Measurements from ENCODE around the gene EPC2. TPM values are rescaled to one million over a fixed set of nuclear protein-coding genes. Genes with fewer than 3 reads are reported as not detected.

EPC2 gene
- total and polyA plus RNA-seq, 10 of the 15 experiments (the other 5 are each of a cell fraction or from before 2014, with no cell fraction given): 2.0 to 16.5 (median 10.8) TPM

- H2AFZ ChIP-seq (ENCODE audit: control insufficient read depth, low read depth, low read length): no peak overlapping the region
- no peak for FAIRE-seq
- H3K27ac ChIP-seq (ENCODE audit: control insufficient read depth, insufficient read depth): no peak overlapping the region
- ChIA-PET RAD21 (ENCODE audit: unreplicated experiment) (no interaction called here), CTCF (no interaction called here), POLR2A (no interaction called here), SMC1A (ENCODE audit: uncharacterized antibody, unreplicated experiment) (interaction anchor here (1.6 kb wide), 1 partner anchor 44 kb away, joined by 6 read pairs; no protein-coding TSS in a partner anchor)
- 30% methylated on average over 4 of the region's 4 CpGs for WGBS (ENCODE audit: insufficient coverage, insufficient replicate concordance, low lambda C conversion rate, missing lambda C conversion rate)
- no peak for DNase-seq (ENCODE audit: low read depth, low spot score)
- no peaks in the 10 kb centered on the region for H4K20me1 ChIP-seq (ENCODE audit: control insufficient read depth, insufficient read depth)
- H3K4me2 ChIP-seq (ENCODE audit: control insufficient read depth, insufficient read depth): no peak overlapping the region
- H3K79me2 ChIP-seq (ENCODE audit: control insufficient read depth, insufficient read depth, low read length): no peaks in the 10 kb centered on the region
- intact Hi-C loops (cut with micrococcal nuclease; ENCODE audit: unreplicated experiment): no loop called here
- H3K4me3 ChIP-seq: no peak overlapping the region
- no TSS peak for BruUV-seq (replicated peaks)
- in situ Hi-C loops (cut with MboI): no loop called here
- no peaks in the 10 kb centered on the region for H3K36me3 ChIP-seq (ENCODE audit: control insufficient read depth in 2 of 2, insufficient read depth in 2 of 2, low read length in 1 of 2)
- TF ChIP-seq KLF5 (IDR thresholded peaks at IDR 0.05; ENCODE audit: partially characterized antibody) (no peak), SUPT20H (IDR thresholded peaks at IDR 0.05; ENCODE audit: borderline replicate concordance, control insufficient read depth, low read depth, low read length) (no peak), CHD4 (IDR thresholded peaks at IDR 0.05) (no peak), ZNF207 (IDR thresholded peaks at IDR 0.05; ENCODE audit: borderline replicate concordance) (no peak), MXI1 (IDR thresholded peaks at IDR 0.05; ENCODE audit: low read depth, low read length) (no peak), IRF3 (IDR thresholded peaks at IDR 0.05) (no peak), ATF3 (IDR thresholded peaks at IDR 0.05; ENCODE audit: borderline replicate concordance, extremely low read depth, low read depth, low read length) (no peak), RUNX3 (IDR thresholded peaks at IDR 0.05; ENCODE audit: low read length) (no peak), NR2C1 (IDR thresholded peaks at IDR 0.05) (no peak), KAT2A (conservative IDR thresholded peaks at IDR 0.05; ENCODE audit: control insufficient read depth, low read depth, low read length) (no peak), BCL11A (IDR thresholded peaks at IDR 0.05; ENCODE audit: low read depth, low read length) (no peak), HDAC2 (IDR thresholded peaks at IDR 0.05) (no peak), CREB1 (IDR thresholded peaks at IDR 0.05; ENCODE audit: low read depth) (no peak), ESRRA (IDR thresholded peaks at IDR 0.05; ENCODE audit: low read length) (no peak)
- peaks cover 20% of the 10 kb centered on the region; the same call in 2 of the 3 replicates for H3K9me3 ChIP-seq (replicated peaks; ENCODE audit: control insufficient read depth, insufficient read depth, low read length)
- H3K4me1 ChIP-seq (ENCODE audit: control insufficient read depth, insufficient read depth, low read length): peaks cover 13% of the 10 kb centered on the region
- peaks cover 3% of the 10 kb centered on the region in 2 experiments; a peak in 2 of 4 replicates for H3K27me3 ChIP-seq (replicated peaks in 1 of 2; ENCODE audit: control insufficient read depth in 2 of 2, insufficient read depth in 2 of 2, low read length in 1 of 2)
- ATAC-seq: no peak
- no peak overlapping the region for H3K9ac ChIP-seq (ENCODE audit: control insufficient read depth, insufficient read depth, low read length)
These were observed 45.2 kb upstream of the EPC2 start for GRCh38 chr2:148599109-148599991.
